Subcutaneous adipose tissue (tissue), 4 donors: ENCODE data around the gene OTUD5. TPM values are rescaled to one million over a fixed set of nuclear protein-coding genes. Genes with fewer than 3 reads are reported as not detected.

Experiments used
- CTCF ChIP-seq: fragments of 450-650 bp; IDR thresholded peaks from one replicate; pipeline ENCODE4 v1.5.1; 2016; ENCODE audit warnings: low read depth, mild to moderate bottlenecking, control low read depth, antibody characterized with exemption, moderate library complexity
- total RNA-seq, 4 donors: library from RNA; depleted of rRNA; stranded (reverse); fragments of >200 nt; gene quantifications; one replicate each; pipeline ENCODE4 v1.1.0, GENCODE V29; 2016

OTUD5 gene
- 10 to 100 TPM; 24.0 to 47.5 (median 29.9) TPM for total RNA-seq

- no peak for TF ChIP-seq CTCF
These were observed at the start of gene OTUD5 for GRCh38 chrX:48957477-48957826. Gene OTUD5 (minus strand): TSS chrX:48957607. CDS start chrX:48957570, 37 bp downstream.

GRCh38 chrX:49003696-49004095 lies 46.3 kb upstream of the OTUD5 start:
- no peak for TF ChIP-seq CTCF

- TF ChIP-seq CTCF: no peak
These were observed 44.9 kb upstream of the OTUD5 start, which contains the start of gene GRIPAP1 for GRCh38 chrX:49002091-49002935. Gene GRIPAP1 (minus strand): TSS chrX:49002264. CDS start chrX:49002229, 35 bp downstream.

- no peak for TF ChIP-seq CTCF
These were observed 44.2 kb upstream of the OTUD5 start for GRCh38 chrX:49001521-49002090.

- TF ChIP-seq CTCF: no peak
These were observed 43.2 kb upstream of the OTUD5 start for GRCh38 chrX:49000636-49001035.

- no peak for TF ChIP-seq CTCF
These were observed 41.6 kb upstream of the OTUD5 start for GRCh38 chrX:48999030-48999429.

GRCh38 chrX:48998391-48998790 lies 41.0 kb upstream of the OTUD5 start:
- TF ChIP-seq CTCF: no peak
